HG03558 (cell line): ENCODE measurements around the gene GABRP.

Source experiments
- ATAC-seq: cut with Tn5 transposase; IDR thresholded peaks from one replicate; pipeline ENCODE4 v1.9.1; 2021; ENCODE audit warnings: moderate number of reproducible peaks; ENCODE audit not compliant: unreplicated experiment; ENCODE audit errors: extremely low read depth

GABRP gene

DNA sequence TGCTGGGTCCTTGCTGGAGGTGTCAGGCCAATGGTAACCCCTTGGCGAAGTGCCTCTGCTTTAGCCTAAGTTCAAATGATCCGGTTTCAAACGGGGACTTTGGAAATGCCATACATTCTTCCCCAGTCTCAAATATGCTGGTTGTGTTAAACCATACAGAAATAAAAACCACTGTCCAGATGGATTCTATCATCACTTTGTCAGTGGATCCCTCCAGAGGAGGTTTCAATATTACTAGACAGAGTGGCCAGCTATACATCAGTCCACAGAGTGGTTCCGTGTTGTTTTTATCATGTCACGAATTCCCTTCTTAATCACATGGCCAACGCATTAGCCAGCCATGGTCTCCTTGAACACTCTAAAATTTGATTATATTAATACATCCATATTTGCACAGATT lies 71.0 kb downstream of the GABRP start:
- no peak for ATAC-seq

DNA sequence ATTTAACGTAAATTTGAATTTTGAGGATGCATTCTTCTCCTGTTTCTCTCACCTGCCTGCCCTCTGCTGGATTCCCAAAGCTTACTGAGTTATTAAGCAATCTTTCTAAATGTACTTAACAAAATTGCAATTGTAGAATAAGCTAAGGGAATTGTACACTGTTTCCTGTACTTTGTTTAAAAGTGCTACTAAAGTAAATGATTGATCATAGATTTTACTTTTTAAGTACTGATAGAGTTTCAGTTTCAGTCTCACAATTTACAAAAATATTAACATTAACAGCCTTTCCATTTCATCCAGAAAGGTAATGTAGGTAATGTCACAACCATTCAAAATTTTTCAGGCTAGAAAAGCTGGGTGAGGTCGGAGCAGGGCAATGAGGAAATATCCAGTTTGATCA lies 73.5 kb downstream of the GABRP start:
- no peak for ATAC-seq

DNA sequence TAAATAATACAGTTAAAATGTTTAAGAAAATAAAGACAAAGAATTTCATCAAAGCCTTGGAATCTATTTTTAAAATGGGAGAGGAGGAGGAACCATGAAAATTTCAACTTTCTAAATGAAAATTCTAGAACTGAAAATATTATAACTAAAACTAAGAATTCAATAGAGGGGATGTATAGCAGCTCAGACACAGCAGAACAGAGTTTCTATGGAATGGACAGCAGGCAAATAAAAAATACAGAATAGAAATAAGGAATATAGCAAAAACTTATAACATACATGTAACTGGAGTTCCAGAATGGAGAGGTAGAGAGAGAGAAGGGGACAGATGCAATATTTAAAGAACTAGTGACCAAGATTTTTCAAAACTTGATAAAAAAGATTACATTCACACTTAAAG lies 76.9 kb downstream of the GABRP start:
- ATAC-seq = no peak

DNA sequence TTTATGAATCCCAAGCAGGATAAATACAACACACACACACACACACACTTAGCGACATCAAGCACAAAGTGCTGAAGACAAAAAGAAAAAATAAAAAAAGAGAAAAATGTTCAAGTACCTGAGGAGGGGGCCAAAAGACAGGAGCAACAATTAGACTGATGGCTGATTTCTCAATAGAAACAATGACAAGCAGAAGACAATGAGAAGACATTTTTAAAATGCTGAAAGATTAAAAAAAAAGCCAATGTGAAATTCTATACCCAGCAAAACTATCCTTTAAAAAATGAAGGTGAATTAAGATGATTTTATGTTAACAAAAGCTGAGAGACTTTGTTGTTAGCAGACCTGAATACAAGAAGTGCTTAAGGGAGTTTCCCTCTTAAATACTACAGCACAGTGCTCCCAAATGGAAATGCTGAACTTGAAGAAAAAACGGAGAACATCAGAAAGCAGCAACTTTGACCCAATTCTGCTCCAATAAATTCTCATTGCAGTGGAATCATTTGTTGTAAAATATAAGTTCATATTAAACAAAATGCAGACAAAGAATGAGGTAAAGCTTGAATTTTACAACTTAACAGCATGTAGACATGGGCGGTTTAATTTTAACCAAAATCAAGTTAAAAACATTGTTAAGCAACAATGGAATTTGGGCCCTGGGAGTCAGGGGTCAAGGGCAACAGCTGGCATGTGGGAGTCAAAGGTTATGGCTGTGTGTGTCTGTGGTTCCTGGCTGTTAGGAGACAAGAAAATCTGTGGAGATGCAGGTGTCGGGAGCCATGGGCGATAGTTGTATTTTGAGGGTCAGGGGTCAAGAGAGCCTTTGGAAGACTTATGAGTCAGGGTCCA lies 77.5 kb downstream of the GABRP start:
- no peak for ATAC-seq

GRCh38 chr5:170861667-170861916 lies 78.1 kb downstream of the GABRP start:
- no peak for ATAC-seq

DNA sequence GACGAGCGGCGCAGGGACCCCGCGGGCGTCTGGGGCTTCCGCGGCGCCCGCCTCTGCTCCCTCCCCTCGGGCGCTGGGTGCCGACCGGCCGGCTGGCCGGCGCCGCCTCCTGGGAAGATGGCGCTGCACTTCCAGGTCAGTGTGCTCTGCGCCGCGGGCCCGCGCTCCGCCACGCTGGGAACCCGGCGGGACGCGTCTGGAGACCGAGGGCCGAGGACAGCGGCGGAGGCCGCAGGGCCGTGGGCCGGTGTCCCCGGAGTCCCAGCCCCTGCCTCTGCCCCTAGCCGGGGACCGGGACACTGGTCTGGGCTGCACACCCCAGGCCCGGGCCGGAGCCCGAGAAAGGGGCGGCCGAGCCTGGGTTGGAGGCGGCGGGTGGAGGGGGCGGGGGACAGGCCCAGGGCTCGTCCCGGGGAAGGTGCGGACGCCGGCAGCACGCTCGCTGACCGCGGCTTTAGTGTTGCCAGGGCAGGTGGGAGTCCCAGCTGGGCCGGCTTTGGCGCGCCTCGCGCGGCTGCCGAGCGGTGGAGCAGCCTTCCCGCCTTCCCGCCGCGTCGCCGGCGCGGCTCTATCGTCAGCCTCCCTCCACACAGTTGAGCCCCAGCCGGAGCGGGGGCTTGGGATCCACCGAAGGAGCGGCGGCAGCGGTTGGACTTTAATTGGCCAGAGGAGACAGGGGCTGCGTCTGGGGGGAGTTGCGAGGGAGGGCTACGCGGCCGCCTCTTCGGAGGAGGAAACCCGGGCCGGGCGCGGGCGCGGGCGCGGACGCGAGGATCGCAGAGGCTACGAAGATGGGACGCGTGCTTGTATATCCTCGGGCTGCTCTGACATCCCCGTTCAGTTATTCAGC lies 78.6 kb downstream of the GABRP start, which contains the start of gene RANBP17:
Gene RANBP17 (plus strand): TSS at position 102 of the 850 bp plus-strand sequence.
- no peak for ATAC-seq

DNA sequence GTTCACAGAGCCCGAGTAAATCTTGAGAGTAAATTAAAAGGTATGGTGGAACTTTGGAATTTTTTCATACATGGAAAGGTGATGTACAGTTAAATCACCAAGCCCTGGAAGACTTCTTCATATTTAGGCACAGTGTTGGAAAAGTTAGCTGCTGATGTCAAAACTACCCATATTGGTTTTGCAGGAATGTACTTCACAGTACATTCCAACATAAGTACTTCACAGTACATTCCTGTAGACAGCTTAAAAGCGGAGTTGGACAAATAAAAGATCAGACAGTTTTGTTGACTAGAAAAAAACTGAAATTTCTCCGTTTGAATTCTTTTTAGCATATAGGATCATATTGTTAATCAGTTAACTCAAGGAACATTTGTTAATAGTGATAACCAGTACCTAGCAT lies 80.1 kb downstream of the GABRP start:
- no peak for ATAC-seq
